Measurements from ENCODE around the gene UQCR10.

The UQCR10 gene

DNA sequence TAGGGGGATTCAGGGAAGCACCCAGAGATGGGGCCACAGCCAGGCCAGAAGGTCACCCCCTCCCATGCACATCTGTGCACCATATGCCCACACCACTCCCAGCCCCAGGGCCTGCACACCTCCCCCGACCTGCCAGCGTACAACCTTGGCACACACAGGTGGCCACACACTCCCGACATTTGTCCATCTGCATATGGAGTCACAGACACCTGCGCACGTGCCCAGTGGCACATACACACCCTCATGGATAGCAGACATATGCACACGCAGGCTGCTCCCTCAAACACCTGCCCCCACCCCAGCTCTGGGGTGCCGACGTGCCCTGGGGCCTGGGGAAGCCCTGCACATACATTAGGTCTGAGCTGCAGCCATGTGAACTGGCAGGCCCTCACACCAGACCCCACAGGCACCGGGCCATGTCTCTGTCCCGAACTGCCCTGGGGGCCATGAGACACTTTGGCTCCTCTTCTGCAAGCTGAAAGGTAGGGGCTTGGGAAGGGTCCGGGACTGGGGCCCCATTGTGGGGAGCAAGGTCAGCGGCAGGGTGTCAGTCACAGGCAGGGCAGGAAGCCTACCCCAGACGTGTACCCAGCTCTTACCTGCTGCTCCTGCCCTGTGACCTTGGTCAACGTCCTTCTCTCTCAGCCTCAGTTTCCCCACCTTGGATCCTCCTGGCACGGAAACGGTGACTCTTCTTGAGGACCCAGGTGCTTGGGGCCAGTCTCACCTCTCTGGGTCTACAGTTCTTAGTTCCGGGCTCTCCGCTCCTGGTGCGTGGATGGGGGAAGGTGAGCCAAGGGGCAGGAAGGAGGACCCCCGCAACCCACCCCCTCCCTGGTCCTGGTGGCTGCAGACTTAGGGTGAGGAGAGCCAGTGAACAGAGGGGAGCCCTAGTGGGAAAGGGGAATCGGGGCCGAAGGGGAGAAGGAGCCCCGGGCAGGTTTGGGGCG lies 47.9 kb upstream of the UQCR10 start (continued):
- TF ChIP-seq TOX (CRISPR knock-in tag; IDR thresholded peaks at IDR 0.05; ENCODE audit: borderline replicate concordance) (no peak), GLIS3 (CRISPR knock-in tag; IDR thresholded peaks at IDR 0.05) (no peak), ESRRG (CRISPR knock-in tag; IDR thresholded peaks at IDR 0.05) (no peak), RARB (CRISPR knock-in tag; IDR thresholded peaks at IDR 0.05) (no peak), ARNTL (CRISPR knock-in tag; IDR thresholded peaks at IDR 0.05; ENCODE audit: borderline replicate concordance, low read depth) (no peak), ISL1 (CRISPR knock-in tag; IDR thresholded peaks at IDR 0.05) (no peak)
- TF ChIP-seq, protein P1, sequence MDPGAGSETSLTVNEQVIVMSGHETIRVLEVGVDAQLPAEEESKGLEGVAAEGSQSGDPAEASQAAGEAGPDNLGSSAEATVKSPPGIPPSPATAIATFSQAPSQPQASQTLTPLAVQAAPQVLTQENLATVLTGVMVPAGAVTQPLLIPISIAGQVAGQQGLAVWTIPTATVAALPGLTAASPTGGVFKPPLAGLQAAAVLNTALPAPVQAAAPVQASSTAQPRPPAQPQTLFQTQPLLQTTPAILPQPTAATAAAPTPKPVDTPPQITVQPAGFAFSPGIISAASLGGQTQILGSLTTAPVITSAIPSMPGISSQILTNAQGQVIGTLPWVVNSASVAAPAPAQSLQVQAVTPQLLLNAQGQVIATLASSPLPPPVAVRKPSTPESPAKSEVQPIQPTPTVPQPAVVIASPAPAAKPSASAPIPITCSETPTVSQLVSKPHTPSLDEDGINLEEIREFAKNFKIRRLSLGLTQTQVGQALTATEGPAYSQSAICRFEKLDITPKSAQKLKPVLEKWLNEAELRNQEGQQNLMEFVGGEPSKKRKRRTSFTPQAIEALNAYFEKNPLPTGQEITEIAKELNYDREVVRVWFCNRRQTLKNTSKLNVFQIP (CRISPR knock-in tag; IDR thresholded peaks at IDR 0.05; ENCODE audit: borderline replicate concordance, low read depth), result no peak

DNA sequence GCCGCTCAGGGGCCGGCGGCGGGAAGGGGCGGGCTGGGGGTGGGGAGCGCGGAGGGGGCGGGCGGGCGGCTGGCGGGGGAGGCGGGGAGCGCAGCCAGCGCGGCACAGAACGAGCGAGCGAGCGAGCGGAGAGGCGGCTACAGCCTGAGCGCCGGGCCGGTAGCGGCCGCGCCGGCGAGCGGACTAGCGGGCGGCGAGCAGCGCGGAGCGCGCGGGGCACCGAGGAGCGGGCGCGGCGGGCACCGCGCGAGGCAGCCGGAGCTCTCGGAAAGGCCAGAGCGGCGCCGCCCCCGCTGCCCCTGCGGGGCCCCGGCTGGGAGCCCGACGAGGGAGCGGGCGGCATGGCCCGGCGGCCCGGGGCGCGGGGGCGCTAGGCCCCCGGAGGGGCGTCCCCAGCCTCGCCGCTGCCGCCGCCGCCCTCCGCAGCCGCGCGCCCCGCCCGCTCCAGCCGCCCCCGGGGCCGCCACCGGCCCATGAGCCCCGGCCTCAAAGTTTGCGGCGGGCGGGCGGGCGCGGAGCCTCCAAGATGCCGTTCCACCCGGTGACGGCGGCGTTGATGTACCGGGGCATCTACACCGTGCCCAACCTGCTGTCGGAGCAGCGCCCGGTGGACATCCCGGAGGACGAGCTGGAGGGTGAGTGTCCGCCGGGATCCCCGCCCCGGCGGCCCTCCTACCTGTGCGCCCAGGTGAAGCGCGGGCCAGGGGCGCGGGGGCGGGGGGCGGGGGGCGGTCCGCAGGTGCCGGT lies 47.1 kb upstream of the UQCR10 start, which contains the start of gene CABP7:
Gene CABP7, plus strand, starts transcription at position 105 of the 747 bp plus-strand sequence. Its CDS starts 422 bp downstream, at position 527.
- TF ChIP-seq RARB (CRISPR knock-in tag; IDR thresholded peaks at IDR 0.05), result no peak
- TF ChIP-seq ARNTL (CRISPR knock-in tag; IDR thresholded peaks at IDR 0.05; ENCODE audit: borderline replicate concordance, low read depth), result no peak
- ATAC-seq, result no peak

DNA sequence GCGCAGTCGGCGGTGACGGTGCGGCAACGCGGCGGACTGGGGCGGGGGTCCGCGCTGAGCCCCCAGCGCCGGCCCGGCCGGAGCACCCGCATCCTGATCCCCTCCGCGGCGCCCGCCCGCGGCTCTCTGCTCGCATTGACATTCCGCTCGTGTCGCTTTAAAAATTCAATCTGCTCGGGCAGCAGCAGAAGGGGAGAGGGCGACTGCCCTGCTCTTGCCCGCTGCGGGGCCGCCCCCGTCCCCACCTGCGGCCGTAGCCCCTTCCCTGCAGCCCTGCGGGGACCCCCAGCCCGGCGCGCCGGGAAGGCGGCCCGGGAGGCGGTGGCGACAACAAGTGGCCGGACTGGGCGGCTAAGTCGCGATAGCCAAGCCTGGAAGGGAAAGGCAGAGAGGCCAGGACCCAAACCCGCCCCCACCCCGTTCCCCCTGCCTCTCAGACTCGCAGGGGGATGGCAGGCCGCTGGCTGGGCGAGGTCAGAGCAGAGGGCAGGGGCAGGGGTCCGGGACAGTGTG lies 46.3 kb upstream of the UQCR10 start:
- TF ChIP-seq TOX (CRISPR knock-in tag; IDR thresholded peaks at IDR 0.05; ENCODE audit: borderline replicate concordance), result no peak
- TF ChIP-seq, protein P1 (CRISPR knock-in tag; IDR thresholded peaks at IDR 0.05; ENCODE audit: borderline replicate concordance, low read depth), result no peak
- no peak for TF ChIP-seq ZFP3 (CRISPR knock-in tag; IDR thresholded peaks at IDR 0.05)
- TF ChIP-seq, protein P2, sequence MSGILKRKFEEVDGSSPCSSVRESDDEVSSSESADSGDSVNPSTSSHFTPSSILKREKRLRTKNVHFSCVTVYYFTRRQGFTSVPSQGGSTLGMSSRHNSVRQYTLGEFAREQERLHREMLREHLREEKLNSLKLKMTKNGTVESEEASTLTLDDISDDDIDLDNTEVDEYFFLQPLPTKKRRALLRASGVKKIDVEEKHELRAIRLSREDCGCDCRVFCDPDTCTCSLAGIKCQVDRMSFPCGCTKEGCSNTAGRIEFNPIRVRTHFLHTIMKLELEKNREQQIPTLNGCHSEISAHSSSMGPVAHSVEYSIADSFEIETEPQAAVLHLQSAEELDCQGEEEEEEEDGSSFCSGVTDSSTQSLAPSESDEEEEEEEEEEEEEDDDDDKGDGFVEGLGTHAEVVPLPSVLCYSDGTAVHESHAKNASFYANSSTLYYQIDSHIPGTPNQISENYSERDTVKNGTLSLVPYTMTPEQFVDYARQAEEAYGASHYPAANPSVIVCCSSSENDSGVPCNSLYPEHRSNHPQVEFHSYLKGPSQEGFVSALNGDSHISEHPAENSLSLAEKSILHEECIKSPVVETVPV (CRISPR knock-in tag; IDR thresholded peaks at IDR 0.05), result no peak
- TF ChIP-seq CSDC2 (CRISPR knock-in tag; IDR thresholded peaks at IDR 0.05), result no peak
- TF ChIP-seq ZNF8 (CRISPR knock-in tag; IDR thresholded peaks at IDR 0.05), result no peak
- TF ChIP-seq, protein P3, sequence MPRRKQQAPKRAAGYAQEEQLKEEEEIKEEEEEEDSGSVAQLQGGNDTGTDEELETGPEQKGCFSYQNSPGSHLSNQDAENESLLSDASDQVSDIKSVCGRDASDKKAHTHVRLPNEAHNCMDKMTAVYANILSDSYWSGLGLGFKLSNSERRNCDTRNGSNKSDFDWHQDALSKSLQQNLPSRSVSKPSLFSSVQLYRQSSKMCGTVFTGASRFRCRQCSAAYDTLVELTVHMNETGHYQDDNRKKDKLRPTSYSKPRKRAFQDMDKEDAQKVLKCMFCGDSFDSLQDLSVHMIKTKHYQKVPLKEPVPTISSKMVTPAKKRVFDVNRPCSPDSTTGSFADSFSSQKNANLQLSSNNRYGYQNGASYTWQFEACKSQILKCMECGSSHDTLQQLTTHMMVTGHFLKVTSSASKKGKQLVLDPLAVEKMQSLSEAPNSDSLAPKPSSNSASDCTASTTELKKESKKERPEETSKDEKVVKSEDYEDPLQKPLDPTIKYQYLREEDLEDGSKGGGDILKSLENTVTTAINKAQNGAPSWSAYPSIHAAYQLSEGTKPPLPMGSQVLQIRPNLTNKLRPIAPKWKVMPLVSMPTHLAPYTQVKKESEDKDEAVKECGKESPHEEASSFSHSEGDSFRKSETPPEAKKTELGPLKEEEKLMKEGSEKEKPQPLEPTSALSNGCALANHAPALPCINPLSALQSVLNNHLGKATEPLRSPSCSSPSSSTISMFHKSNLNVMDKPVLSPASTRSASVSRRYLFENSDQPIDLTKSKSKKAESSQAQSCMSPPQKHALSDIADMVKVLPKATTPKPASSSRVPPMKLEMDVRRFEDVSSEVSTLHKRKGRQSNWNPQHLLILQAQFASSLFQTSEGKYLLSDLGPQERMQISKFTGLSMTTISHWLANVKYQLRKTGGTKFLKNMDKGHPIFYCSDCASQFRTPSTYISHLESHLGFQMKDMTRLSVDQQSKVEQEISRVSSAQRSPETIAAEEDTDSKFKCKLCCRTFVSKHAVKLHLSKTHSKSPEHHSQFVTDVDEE (CRISPR knock-in tag; IDR thresholded peaks at IDR 0.05), result no peak
- no peak for TF ChIP-seq ZFP30 (CRISPR knock-in tag; IDR thresholded peaks at IDR 0.05)
- TF ChIP-seq, protein P4, sequence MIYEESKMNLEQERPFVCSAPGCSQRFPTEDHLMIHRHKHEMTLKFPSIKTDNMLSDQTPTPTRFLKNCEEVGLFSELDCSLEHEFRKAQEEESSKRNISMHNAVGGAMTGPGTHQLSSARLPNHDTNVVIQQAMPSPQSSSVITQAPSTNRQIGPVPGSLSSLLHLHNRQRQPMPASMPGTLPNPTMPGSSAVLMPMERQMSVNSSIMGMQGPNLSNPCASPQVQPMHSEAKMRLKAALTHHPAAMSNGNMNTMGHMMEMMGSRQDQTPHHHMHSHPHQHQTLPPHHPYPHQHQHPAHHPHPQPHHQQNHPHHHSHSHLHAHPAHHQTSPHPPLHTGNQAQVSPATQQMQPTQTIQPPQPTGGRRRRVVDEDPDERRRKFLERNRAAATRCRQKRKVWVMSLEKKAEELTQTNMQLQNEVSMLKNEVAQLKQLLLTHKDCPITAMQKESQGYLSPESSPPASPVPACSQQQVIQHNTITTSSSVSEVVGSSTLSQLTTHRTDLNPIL (CRISPR knock-in tag; IDR thresholded peaks at IDR 0.05; ENCODE audit: low read depth), result no peak
- no peak for TF ChIP-seq ISL1 (CRISPR knock-in tag; IDR thresholded peaks at IDR 0.05)
- no peak for TF ChIP-seq SNAI2 (CRISPR knock-in tag; IDR thresholded peaks at IDR 0.05)
- no peak for ATAC-seq

DNA sequence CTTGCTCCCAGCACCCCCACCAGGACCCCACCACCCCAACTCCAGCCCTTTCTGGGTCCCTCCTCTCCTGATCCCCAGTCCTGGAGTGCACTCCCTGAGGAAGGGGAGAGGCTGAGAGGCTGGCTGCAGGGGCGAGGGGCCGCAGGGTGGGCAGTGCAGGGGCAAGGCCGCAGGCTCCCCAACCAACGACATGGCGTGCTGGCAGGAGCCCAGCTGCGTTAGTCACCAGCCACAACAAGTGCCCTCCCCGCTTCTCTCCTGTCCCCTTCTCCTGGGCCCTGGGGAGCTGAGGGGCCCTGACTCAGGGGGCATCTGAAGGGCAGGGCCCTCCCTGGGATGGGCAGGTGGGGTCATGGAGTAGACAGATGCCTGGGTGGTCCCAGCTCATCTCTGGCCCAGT lies 45.0 kb upstream of the UQCR10 start:
- ATAC-seq, result peak; percentile 35
- TF ChIP-seq PPARA (CRISPR knock-in tag; IDR thresholded peaks at IDR 0.05; ENCODE audit: borderline replicate concordance) (no peak), TCF4 (CRISPR knock-in tag; IDR thresholded peaks at IDR 0.05; ENCODE audit: borderline replicate concordance) (no peak), OSR1 (CRISPR knock-in tag; IDR thresholded peaks at IDR 0.05) (no peak), ZNF70 (CRISPR knock-in tag; IDR thresholded peaks at IDR 0.05) (no peak), SNAI2 (CRISPR knock-in tag; IDR thresholded peaks at IDR 0.05) (no peak), ISL1 (CRISPR knock-in tag; IDR thresholded peaks at IDR 0.05) (no peak)
- TF ChIP-seq, protein P3 (CRISPR knock-in tag; IDR thresholded peaks at IDR 0.05), result no peak
- TF ChIP-seq, protein P2 (CRISPR knock-in tag; IDR thresholded peaks at IDR 0.05), result no peak

All from SK-N-SH treated with all-trans-retinoic acid at 6 μM for 48 hours (cell line).